Suprapubic skin (tissue), 3 donors: ENCODE measurements around the gene SACM1L.

ENCODE experiments used
- EP300 ChIP-seq: sonication (generic); formaldehyde crosslinking; IDR thresholded peaks from one replicate; pipeline ENCODE4 v1.6.1; 2017; ENCODE audit warnings: antibody characterized with exemption
- POLR2A ChIP-seq, 2 donors: fragments of 450-650 bp; IDR thresholded peaks; one replicate each; pipeline ENCODE4 v1.6.1; 2017; ENCODE audit warnings: antibody characterized with exemption in 2 of 2, mild to moderate bottlenecking in 2 of 2, moderate library complexity in 2 of 2
- TF ChIP-seq, protein P1 (sequence below), 2 donors: fragments of 200-600 bp in 1 of 2; fragments of 450-650 bp in 1 of 2; sonication (generic) in 1 of 2; IDR thresholded peaks; one replicate each; pipeline ENCODE4 v1.5.1; 2016 to 2019; ENCODE audit warnings: antibody characterized with exemption in 2 of 2, mild to moderate bottlenecking in 1 of 2, moderate library complexity in 1 of 2

DNA sequence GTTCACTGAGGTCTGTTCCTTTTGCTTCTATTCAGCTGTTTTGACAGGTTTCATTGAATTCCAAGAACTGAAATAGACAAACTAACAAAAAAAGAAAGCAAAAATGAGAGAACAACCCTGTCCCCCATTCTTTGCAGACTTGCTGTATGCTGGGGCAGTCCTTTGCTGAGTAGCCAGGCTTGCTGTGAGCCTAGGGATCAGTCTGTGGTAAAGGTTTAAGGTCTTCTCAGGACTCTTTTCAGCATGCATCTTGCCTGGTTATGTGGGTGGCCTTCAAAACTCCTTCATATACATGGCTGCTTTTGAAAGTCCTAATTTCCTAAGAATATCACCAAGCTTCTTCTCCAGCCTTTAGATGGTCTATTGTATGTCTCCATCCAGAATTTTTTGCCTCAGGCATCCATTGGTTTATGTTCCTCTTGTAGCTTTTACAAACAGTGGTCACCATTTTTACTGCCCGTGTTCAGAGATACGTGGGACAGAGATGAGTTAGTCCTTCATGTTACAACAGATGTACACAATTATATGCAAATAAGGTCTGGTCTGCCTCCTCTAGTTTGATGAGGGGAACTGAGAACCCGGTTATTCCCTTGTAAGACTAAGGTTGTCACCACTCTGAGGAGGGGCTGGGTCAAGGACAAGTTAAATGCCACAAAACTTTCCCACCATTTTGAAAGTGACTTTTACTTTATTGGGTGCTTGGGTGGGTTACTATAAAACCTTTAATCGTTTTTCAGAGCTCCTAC, 41.4 kb downstream of the SACM1L start:
- TF ChIP-seq, protein P1, sequence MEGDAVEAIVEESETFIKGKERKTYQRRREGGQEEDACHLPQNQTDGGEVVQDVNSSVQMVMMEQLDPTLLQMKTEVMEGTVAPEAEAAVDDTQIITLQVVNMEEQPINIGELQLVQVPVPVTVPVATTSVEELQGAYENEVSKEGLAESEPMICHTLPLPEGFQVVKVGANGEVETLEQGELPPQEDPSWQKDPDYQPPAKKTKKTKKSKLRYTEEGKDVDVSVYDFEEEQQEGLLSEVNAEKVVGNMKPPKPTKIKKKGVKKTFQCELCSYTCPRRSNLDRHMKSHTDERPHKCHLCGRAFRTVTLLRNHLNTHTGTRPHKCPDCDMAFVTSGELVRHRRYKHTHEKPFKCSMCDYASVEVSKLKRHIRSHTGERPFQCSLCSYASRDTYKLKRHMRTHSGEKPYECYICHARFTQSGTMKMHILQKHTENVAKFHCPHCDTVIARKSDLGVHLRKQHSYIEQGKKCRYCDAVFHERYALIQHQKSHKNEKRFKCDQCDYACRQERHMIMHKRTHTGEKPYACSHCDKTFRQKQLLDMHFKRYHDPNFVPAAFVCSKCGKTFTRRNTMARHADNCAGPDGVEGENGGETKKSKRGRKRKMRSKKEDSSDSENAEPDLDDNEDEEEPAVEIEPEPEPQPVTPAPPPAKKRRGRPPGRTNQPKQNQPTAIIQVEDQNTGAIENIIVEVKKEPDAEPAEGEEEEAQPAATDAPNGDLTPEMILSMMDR (IDR thresholded peaks at IDR 0.05), result no peak
- TF ChIP-seq POLR2A (IDR thresholded peaks at IDR 0.05) (no peak), EP300 (no peak)
